H1 (cell line): ENCODE results near the gene ACTR8. TPM values are rescaled to one million over a fixed set of nuclear protein-coding genes. Genes with fewer than 3 reads are reported as not detected.

Source experiments
- CTCF ChIA-PET: fragments of 300-600 bp; sonication (Branson Sonifier 250); formaldehyde crosslinking; loops from one replicate; lab custom pipeline; 2021; ENCODE audit not compliant: partially characterized antibody; lab: Charles Lee
- POLR2A ChIA-PET: fragments of 300-600 bp; sonication (Branson Sonifier 250); formaldehyde crosslinking; loops from one replicate; lab custom pipeline; 2021; ENCODE audit warnings: inconsistent platforms; ENCODE audit not compliant: partially characterized antibody; lab: Charles Lee
- DNase-seq, 2 experiments: peaks; one replicate each; pipeline versions ENCODE4 v3.0.0 to v3.0.0-alpha.2; 2010 to 2022; ENCODE audit warnings: low spot score in 2 of 2, low read depth in 1 of 2, mixed read lengths in 1 of 2
- FAIRE-seq: peaks from 2 replicates; lab custom pipeline; 2011; peaks lifted over from hg19 to GRCh38; lab: Jason Lieb, UNC
- H2AFZ ChIP-seq: 2 replicates; pipeline ENCODE4 v1.8.1; 2012; ENCODE audit warnings: low read length, inconsistent platforms
- H2AK5ac ChIP-seq: 2 replicates; pipeline ENCODE4 v1.6.1; 2013; ENCODE audit warnings: low read depth, low read length
- H2BK120ac ChIP-seq: replicated peaks from 2 replicates; pipeline ENCODE3; 2013; ENCODE audit warnings: low read depth, low read length, inconsistent platforms
- H2BK12ac ChIP-seq: 2 replicates; pipeline ENCODE4 v1.6.1; 2013; ENCODE audit warnings: low read depth, low read length
- H2BK15ac ChIP-seq: 2 replicates; pipeline ENCODE4 v1.6.1; 2013; ENCODE audit warnings: low read length
- H2BK20ac ChIP-seq: 2 replicates; pipeline ENCODE4 v1.6.1; 2013; ENCODE audit warnings: low read length
- H2BK5ac ChIP-seq: 2 replicates; pipeline ENCODE4 v1.6.1; 2013; ENCODE audit warnings: low read depth, low read length
- H3K14ac ChIP-seq: 2 replicates; pipeline ENCODE4 v1.6.1; 2013; ENCODE audit warnings: inconsistent platforms; ENCODE audit not compliant: insufficient read length
- H3K18ac ChIP-seq: 2 replicates; pipeline ENCODE4 v1.6.1; 2013; ENCODE audit warnings: low read length; ENCODE audit errors: extremely low read depth
- H3K23ac ChIP-seq: 2 replicates; pipeline ENCODE4 v1.6.1; 2013; ENCODE audit warnings: inconsistent platforms; ENCODE audit not compliant: insufficient read length
- H3K23me2 ChIP-seq: 2 replicates; pipeline ENCODE4 v1.6.1; 2013; ENCODE audit warnings: low read depth, low read length
- H3K27ac ChIP-seq: 2 replicates; pipeline ENCODE4 v1.6.1; 2011; ENCODE audit warnings: low read depth, low read length, inconsistent platforms
- H3K27me3 ChIP-seq, 4 experiments: replicated peaks in 1 of 4; 1 replicate in 1 of 4; 2 replicates in 3 of 4; pipeline versions ENCODE4 v1.6.1 to v1.8.1; 2011 to 2013; ENCODE audit warnings: low read length in 3 of 4, mild to moderate bottlenecking in 3 of 4, inconsistent platforms in 2 of 4, mixed read lengths in 2 of 4, moderate library complexity in 1 of 4; ENCODE audit not compliant: control insufficient read depth in 3 of 4, insufficient read depth in 3 of 4; ENCODE audit errors: extremely low read depth in 1 of 4
- H3K36me3 ChIP-seq, 4 experiments: 2 replicates each; pipeline versions ENCODE4 v1.6.1 to v1.8.1; 2011 to 2013; ENCODE audit warnings: mild to moderate bottlenecking in 4 of 4, low read length in 3 of 4, moderate library complexity in 2 of 4, control low read depth in 1 of 4, inconsistent platforms in 1 of 4; ENCODE audit not compliant: insufficient read depth in 4 of 4, control insufficient read depth in 2 of 4
- H3K4ac ChIP-seq: replicated peaks from 2 replicates; pipeline ENCODE3; 2013; ENCODE audit warnings: low read length, low read depth, mixed read lengths, inconsistent platforms; ENCODE audit not compliant: insufficient read length
- H3K4me1 ChIP-seq, 4 experiments: replicated peaks in 1 of 4; 1 replicate in 1 of 4; 2 replicates in 3 of 4; pipeline versions ENCODE4 v1.6.1 to v1.8.1; 2011 to 2013; ENCODE audit warnings: low read length in 3 of 4, inconsistent platforms in 2 of 4, mixed read lengths in 1 of 4; ENCODE audit not compliant: insufficient read depth in 4 of 4, control insufficient read depth in 3 of 4
- H3K4me2 ChIP-seq, 2 experiments: 2 replicates each; pipeline versions ENCODE4 v1.6.1 to v1.8.1; 2011 to 2013; ENCODE audit warnings: low read depth in 2 of 2, low read length in 2 of 2, control low read depth in 1 of 2, inconsistent platforms in 1 of 2, mild to moderate bottlenecking in 1 of 2; ENCODE audit not compliant: insufficient read depth in 1 of 2
- H3K4me3 ChIP-seq, 4 experiments: fragments of 200-600, 300-600 bp in 1 of 4; sonication (generic), shearing (Covaris generic), sonication (Bioruptor Twin) in 1 of 4; 2 replicates each; pipeline versions ENCODE4 v1.5.1 to v1.8.1; 2011 to 2016; ENCODE audit warnings: low read length in 4 of 4, low read depth in 3 of 4, control low read depth in 2 of 4, inconsistent platforms in 2 of 4, mild to moderate bottlenecking in 2 of 4, mixed read lengths in 1 of 4, moderate library complexity in 1 of 4; ENCODE audit not compliant: insufficient read depth in 2 of 4; ENCODE audit errors: extremely low read depth in 1 of 4
- H3K56ac ChIP-seq: replicated peaks from 2 replicates; pipeline ENCODE3; 2013; ENCODE audit warnings: low read depth, mild to moderate bottlenecking, mixed read lengths, low read length, inconsistent platforms; ENCODE audit not compliant: insufficient read length
- H3K79me1 ChIP-seq: 2 replicates; pipeline ENCODE4 v1.6.1; 2013; ENCODE audit warnings: low read depth, low read length, control low read depth
- H3K79me2 ChIP-seq, 2 experiments: 2 replicates each; pipeline versions ENCODE4 v1.6.1 to v1.8.1; 2012 to 2013; ENCODE audit warnings: low read length in 2 of 2, mild to moderate bottlenecking in 2 of 2, inconsistent platforms in 1 of 2; ENCODE audit not compliant: insufficient read depth in 2 of 2, control insufficient read depth in 1 of 2
- H3K9ac ChIP-seq, 4 experiments: replicated peaks in 1 of 4; 1 replicate in 1 of 4; 2 replicates in 3 of 4; pipeline versions ENCODE4 v1.6.1 to v1.8.1; 2011 to 2013; ENCODE audit warnings: low read depth in 3 of 4, low read length in 3 of 4, control low read depth in 2 of 4, mild to moderate bottlenecking in 2 of 4, moderate library complexity in 2 of 4, inconsistent platforms in 1 of 4; ENCODE audit errors: extremely low read depth in 1 of 4
- H3K9me3 ChIP-seq, 2 experiments: 2 replicates each; pipeline versions ENCODE4 v1.6.1 to v1.8.1; 2012 to 2013; ENCODE audit warnings: mild to moderate bottlenecking in 2 of 2, moderate library complexity in 2 of 2, control low read depth in 1 of 2, inconsistent platforms in 1 of 2, low read depth in 1 of 2, low read length in 1 of 2, mixed read lengths in 1 of 2; ENCODE audit not compliant: insufficient read depth in 2 of 2
- H4K20me1 ChIP-seq, 2 experiments: replicated peaks in 1 of 2; 2 replicates each; pipeline versions ENCODE3 to v1.8.1; 2011 to 2013; ENCODE audit warnings: inconsistent platforms in 2 of 2, low read length in 2 of 2, mild to moderate bottlenecking in 1 of 2; ENCODE audit not compliant: insufficient read depth in 2 of 2, control insufficient read depth in 1 of 2
- H4K5ac ChIP-seq: 2 replicates; pipeline ENCODE4 v1.6.1; 2013; ENCODE audit warnings: low read length, low read depth, mixed read lengths, inconsistent platforms; ENCODE audit not compliant: insufficient read length
- H4K8ac ChIP-seq: 2 replicates; pipeline ENCODE4 v1.8.0; 2013; ENCODE audit warnings: mild to moderate bottlenecking, moderate library complexity, low read length, inconsistent platforms; ENCODE audit not compliant: insufficient read depth; ENCODE audit errors: extremely low read depth
- H4K91ac ChIP-seq: replicated peaks from 2 replicates; pipeline ENCODE3; 2013; ENCODE audit warnings: low read length, mixed read lengths, inconsistent platforms; ENCODE audit not compliant: insufficient read length
- CBX8 ChIP-seq: fragments of 300-800, 300-1000 bp; sonication (generic); IDR thresholded peaks from 2 replicates; pipeline ENCODE4 v1.7.1; 2016; ENCODE audit warnings: low read depth, low read length, borderline replicate concordance
- EZH2 ChIP-seq: fragments of 200-600 bp; sonication (generic); IDR thresholded peaks from 2 replicates; pipeline ENCODE4 v1.7.1; 2012; ENCODE audit warnings: low read depth, mild to moderate bottlenecking, moderate library complexity, low read length, inconsistent platforms; ENCODE audit not compliant: severe bottlenecking
- POLR2AphosphoS5 ChIP-seq: IDR thresholded peaks from 2 replicates; pipeline ENCODE4 v1.6.1; 2011; ENCODE audit warnings: low read depth, low read length
- SAP30 ChIP-seq: fragments of 300-600 bp; sonication (generic); IDR thresholded peaks from 2 replicates; pipeline ENCODE4 v1.7.1; 2012; ENCODE audit warnings: low read length, moderate library complexity, mild to moderate bottlenecking, inconsistent platforms; ENCODE audit not compliant: insufficient read depth, insufficient replicate concordance
- SUZ12 ChIP-seq: fragments of 200-600 bp; sonication (generic); IDR thresholded peaks from 2 replicates; pipeline ENCODE4 v1.6.1; 2012; ENCODE audit warnings: mild to moderate bottlenecking, inconsistent platforms, low read length, moderate library complexity, mixed read lengths
- TCF12 ChIP-seq: IDR thresholded peaks from 2 replicates; pipeline ENCODE4 v1.6.1; 2011; ENCODE audit warnings: low read depth, mild to moderate bottlenecking, low read length
- TEAD4 ChIP-seq: IDR thresholded peaks from 2 replicates; pipeline ENCODE4 v1.6.1; 2012; ENCODE audit warnings: low read depth, low read length, inconsistent platforms, mixed read lengths
- WGBS, 2 experiments: shearing (Covaris generic) in 1 of 2; methylation state at CpG; one replicate each; pipeline versions ENCODE4 v1.1.6 to v1.1.7; 2013 to 2015; ENCODE audit warnings: low lambda C conversion rate in 2 of 2, mixed read lengths in 2 of 2, inconsistent platforms in 1 of 2, low coverage in 1 of 2, missing lambda C conversion rate in 1 of 2; ENCODE audit not compliant: insufficient replicate concordance in 2 of 2, insufficient coverage in 1 of 2, insufficient read length in 1 of 2; ENCODE audit errors: extremely low coverage in 1 of 2, missing lambda C conversion rate in 1 of 2; 5-methylcytosine and 5-hydroxymethylcytosine counted together
- polyA plus RNA-seq, 7 experiments: library from polyadenylated mRNA; depleted of rRNA in 3 of 7; stranded (reverse) in 5 of 7; unstranded in 2 of 7; fragments of >200 nt in 5 of 7; fragments of 200-250 nt in 2 of 7; gene quantifications; 1 replicate in 5 of 7; 2 replicates in 1 of 7; 4 replicates in 1 of 7; pipeline versions ENCODE4 v1.2.1 to v1.2.3, GENCODE V29; 2011 to 2013; ENCODE audit warnings: missing spikeins in 2 of 7, mixed read lengths in 2 of 7
- total RNA-seq: library from RNA; stranded (reverse); fragmentation: NEBNext Ultra II Directional; extraction: Animal tissue kit (Norgen Biotek cat#: 25700); gene quantifications from 2 replicates; pipeline ENCODE4 v1.2.1, GENCODE V29; 2021

The ACTR8 gene
- total and polyA plus RNA-seq, 2 of the 8 experiments (the other 6 are each of a cell fraction or from before 2014, with no cell fraction given) = 8.3 to 26.9 TPM

- Histone ChIP-seq H3K56ac (no peak overlapping the region), H2BK20ac (no peak overlapping the region), H3K9me3 (no peaks in the 10 kb centered on the region), H3K23me2 (no peaks in the 10 kb centered on the region), H3K4me3 (no peak overlapping the region), H3K4me2 (no peak overlapping the region), H2AK5ac (no peak overlapping the region), H3K14ac (no peak overlapping the region), H3K79me2 (no peaks in the 10 kb centered on the region), H3K36me3 (peaks cover 2 to 28% (median 10%) of the 10 kb centered on the region in 4 experiments; a peak in 6 of 8 replicates), H3K18ac (no peak overlapping the region), H4K8ac (no peak overlapping the region), H3K79me1 (no peaks in the 10 kb centered on the region; the same call in 1 of the 2 replicates), H2BK120ac (no peak overlapping the region), H4K91ac (no peak overlapping the region), H3K9ac (no peak overlapping the region), H2BK5ac (no peak overlapping the region), H3K4me1 (no peaks in the 10 kb centered on the region), H4K20me1 (peaks cover 1 to 2% of the 10 kb centered on the region in 2 experiments), H2BK12ac (no peak overlapping the region), H3K23ac (no peak overlapping the region), H3K27me3 (no peaks in the 10 kb centered on the region), H3K4ac (no peak overlapping the region), H3K27ac (no peak overlapping the region), H2AFZ (no peak overlapping the region), H2BK15ac (no peak overlapping the region), H4K5ac (no peak overlapping the region)
- ChIA-PET POLR2A (interaction anchor here (0.6 to 2.4 kb wide), 6 partner anchors 10 to 94 kb away, joined by 3 to 6 read pairs (median 4); no protein-coding TSS in a partner anchor), CTCF (interaction anchor here (0.5 to 1.3 kb wide), 3 partner anchors 28 to 562 kb away, joined by 3 read pairs; no protein-coding TSS in a partner anchor)
- no peak for FAIRE-seq
- DNase-seq = no peak
- WGBS, 2 experiments = 70% methylated on average over 7 of the region's 7 CpGs; no CpG with 5 or more reads in 1 of the 2 experiments
- TF ChIP-seq POLR2AphosphoS5 (no peak), EZH2 (no peak), SUZ12 (no peak), CBX8 (no peak), SAP30 (no peak), TEAD4 (no peak), TCF12 (no peak)
These were observed 25.0 kb downstream of the ACTR8 start for GRCh38 chr3:53856964-53857363.
